HAP-1 (cell line): ENCODE data around the gene FAM111A.
A peak's percentile ranks its signal among the peaks of the same experiment; 100 is the strongest.

Source experiments
- DNase-seq, 2 experiments: peaks; one replicate each; pipeline ENCODE4 v3.0.0-alpha.2; 2016 to 2020; ENCODE audit warnings: low spot score in 2 of 2
- H3K27me3 ChIP-seq: fragments of 250-450 bp; sonication (Bioruptor Pico); 2 replicates; pipeline ENCODE4 v1.5.1; 2020; ENCODE audit warnings: low read depth, mild to moderate bottlenecking, moderate library complexity
- H3K36me3 ChIP-seq: fragments of 250-450 bp; sonication (Bioruptor Pico); replicated peaks from 2 replicates; pipeline ENCODE4 v1.5.1; 2020; ENCODE audit warnings: mild to moderate bottlenecking
- H3K4me1 ChIP-seq: fragments of 250-450 bp; sonication (Bioruptor Pico); 2 replicates; pipeline ENCODE4 v1.5.1; 2020; ENCODE audit warnings: mild to moderate bottlenecking
- H3K4me3 ChIP-seq: fragments of 250-450 bp; sonication (Bioruptor Pico); 2 replicates; pipeline ENCODE4 v1.5.1; 2020; ENCODE audit warnings: mild to moderate bottlenecking, moderate library complexity
- H3K9me3 ChIP-seq: fragments of 250-450 bp; sonication (Bioruptor Pico); 2 replicates; pipeline ENCODE4 v1.5.1; 2020; ENCODE audit warnings: mild to moderate bottlenecking, moderate library complexity
- in situ Hi-C: fragments of 300-500 bp; cut with MboI; formaldehyde crosslinking; loops from 3 replicates; pipeline ENCODE4 v1.14.3; 2020; ENCODE audit warnings: low sequenced_read_pairs, inconsistent platforms, mixed read lengths

Gene FAM111A

GRCh38 chr11:59154610-59155009 lies 12.0 kb downstream of the FAM111A start:
- Histone ChIP-seq H3K4me3 (no peak overlapping the region), H3K36me3 (no peaks in the 10 kb centered on the region; the same call in 1 of the 2 replicates), H3K27me3 (no peaks in the 10 kb centered on the region; the same call in 1 of the 2 replicates), H3K9me3 (no peaks in the 10 kb centered on the region), H3K4me1 (no peaks in the 10 kb centered on the region)
- in situ Hi-C loops: no loop called here
- DNase-seq: no peak

- Histone ChIP-seq H3K36me3 (no peaks in the 10 kb centered on the region), H3K4me3 (no peak overlapping the region), H3K9me3 (no peaks in the 10 kb centered on the region), H3K27me3 (peaks cover 4% of the 10 kb centered on the region), H3K4me1 (no peaks in the 10 kb centered on the region)
- in situ Hi-C loops: no loop called here
- DNase-seq: no peak
These were observed 14.8 kb downstream of the FAM111A start for GRCh38 chr11:59157433-59157832.

- peak; percentile 54 to 71 for DNase-seq
- Histone ChIP-seq H3K9me3 (no peaks in the 10 kb centered on the region), H3K4me1 (no peaks in the 10 kb centered on the region), H3K4me3 (no peak overlapping the region), H3K36me3 (no peaks in the 10 kb centered on the region), H3K27me3 (peaks cover 7% of the 10 kb centered on the region)
- in situ Hi-C loops: no loop called here
These were observed 15.8 kb downstream of the FAM111A start for GRCh38 chr11:59158206-59159068.

GRCh38 chr11:59164028-59164427 lies 21.4 kb downstream of the FAM111A start:
- no peak for DNase-seq
- H3K27me3 ChIP-seq: peaks cover 23% of the 10 kb centered on the region

GRCh38 chr11:59171508-59172322 lies 29.1 kb downstream of the FAM111A start, which contains the start of gene DTX4:
DTX4 (plus strand) TSS chr11:59172132; CDS start chr11:59172596, 464 bp downstream.
- peak; percentile 86 to 97 for DNase-seq
- Histone ChIP-seq H3K36me3 (no peaks in the 10 kb centered on the region), H3K4me3 (peak within 1 kb of the TSS; percentile 47), H3K9me3 (no peaks in the 10 kb centered on the region), H3K4me1 (peaks cover 11% of the 10 kb centered on the region), H3K27me3 (peaks cover 9% of the 10 kb centered on the region)
- in situ Hi-C loops: no loop called here

More at GRCh38 chr11:59164028-59164427, 21.4 kb downstream of the FAM111A start:
- H3K36me3 ChIP-seq: no peaks in the 10 kb centered on the region
- in situ Hi-C loops: no loop called here
- H3K4me1 ChIP-seq: no peaks in the 10 kb centered on the region
- no peak overlapping the region for H3K4me3 ChIP-seq
- H3K9me3 ChIP-seq: no peaks in the 10 kb centered on the region

GRCh38 chr11:59172345-59173079 lies 29.9 kb downstream of the FAM111A start:
- peak; percentile 9 to 33 for DNase-seq
- Histone ChIP-seq H3K36me3 (no peaks in the 10 kb centered on the region), H3K9me3 (no peaks in the 10 kb centered on the region), H3K4me3 (peak overlapping the region; percentile 47), H3K27me3 (peaks cover under 1% of the 10 kb centered on the region), H3K4me1 (peaks cover 11% of the 10 kb centered on the region)
- in situ Hi-C loops: no loop called here

- Histone ChIP-seq H3K36me3 (no peaks in the 10 kb centered on the region), H3K4me3 (peak overlapping the region; percentile 41), H3K4me1 (peaks cover 11% of the 10 kb centered on the region), H3K9me3 (no peaks in the 10 kb centered on the region), H3K27me3 (no peaks in the 10 kb centered on the region)
- peak; percentile 23 to 64 for DNase-seq
- in situ Hi-C loops: no loop called here
These were observed 30.7 kb downstream of the FAM111A start for GRCh38 chr11:59173080-59173963.

GRCh38 chr11:59173964-59174663 lies 31.5 kb downstream of the FAM111A start:
- Histone ChIP-seq H3K27me3 (no peaks in the 10 kb centered on the region), H3K36me3 (no peaks in the 10 kb centered on the region), H3K9me3 (0 out of 2 replicates have a peak, but pooled peaks cover 1% of the 10 kb centered on the region), H3K4me3 (peak overlapping the region; percentile 41), H3K4me1 (peaks cover 11% of the 10 kb centered on the region)
- in situ Hi-C loops: no loop called here
- peak; percentile 53 to 63 for DNase-seq

- in situ Hi-C loops: no loop called here
- Histone ChIP-seq H3K4me1 (peaks cover 11% of the 10 kb centered on the region), H3K9me3 (0 out of 2 replicates have a peak, but pooled peaks cover 4% of the 10 kb centered on the region), H3K27me3 (no peaks in the 10 kb centered on the region), H3K36me3 (no peaks in the 10 kb centered on the region), H3K4me3 (no peak overlapping the region)
- DNase-seq: peak in 1 of 2 experiments; percentile 14
These were observed 32.0 kb downstream of the FAM111A start for GRCh38 chr11:59174664-59175033.

- Histone ChIP-seq H3K4me3 (no peak overlapping the region), H3K27me3 (no peaks in the 10 kb centered on the region), H3K36me3 (no peaks in the 10 kb centered on the region), H3K9me3 (0 out of 2 replicates have a peak, but pooled peaks cover 4% of the 10 kb centered on the region), H3K4me1 (peaks cover 11% of the 10 kb centered on the region)
- peak; percentile 13 to 22 for DNase-seq
- in situ Hi-C loops: no loop called here
These were observed 32.4 kb downstream of the FAM111A start for GRCh38 chr11:59175091-59175501.

GRCh38 chr11:59176330-59176729 lies 33.7 kb downstream of the FAM111A start:
- no peaks in the 10 kb centered on the region for H3K27me3 ChIP-seq
- DNase-seq: no peak
- H3K36me3 ChIP-seq: no peaks in the 10 kb centered on the region
- in situ Hi-C loops: no loop called here
- H3K4me1 ChIP-seq: peaks cover 8% of the 10 kb centered on the region
- H3K9me3 ChIP-seq: 0 out of 2 replicates have a peak, but pooled peaks cover 4% of the 10 kb centered on the region
- no peak overlapping the region for H3K4me3 ChIP-seq

- Histone ChIP-seq H3K4me1 (peaks cover 8% of the 10 kb centered on the region), H3K27me3 (no peaks in the 10 kb centered on the region), H3K9me3 (0 out of 2 replicates have a peak, but pooled peaks cover 4% of the 10 kb centered on the region), H3K4me3 (no peak overlapping the region), H3K36me3 (peaks cover 5% of the 10 kb centered on the region)
- in situ Hi-C loops: no loop called here
- DNase-seq: no peak
These were observed 35.7 kb downstream of the FAM111A start for GRCh38 chr11:59178402-59178801.
